ENCODE measurements around the gene NAA15.
"Not testable (repeated sequence)": the region's sequence is repeated elsewhere in the genome, so short reads cannot be mapped to it uniquely, and the experiment has no call there.

The NAA15 gene

DNA sequence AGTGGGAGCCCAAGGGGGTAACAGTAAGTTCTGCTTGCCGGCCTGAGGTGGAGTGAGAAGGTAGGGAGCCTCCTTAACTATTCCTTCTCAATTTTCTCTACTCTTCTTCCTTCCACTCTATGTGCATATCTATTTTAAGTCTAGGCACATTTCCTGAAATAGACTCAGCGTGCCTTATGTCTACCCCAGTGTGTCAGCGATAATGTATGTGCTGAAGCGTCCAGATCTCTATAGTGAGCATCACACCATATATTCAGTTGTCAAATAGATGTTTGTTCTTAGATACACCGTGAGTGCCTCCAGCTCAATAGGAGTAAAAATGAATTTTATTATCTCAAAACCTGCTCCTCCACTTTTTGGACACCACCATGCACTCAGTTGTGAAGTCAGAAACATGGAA is 101.1 kb downstream of the NAA15 start:
- Histone ChIP-seq H3K27me3 (ENCODE audit: insufficient read depth, poor library complexity, severe bottlenecking) (no peaks in the 10 kb centered on the region), H3K27ac (replicated peaks) (no peak overlapping the region), H3K4me3 (replicated peaks; ENCODE audit: insufficient read depth, low read length) (no peak overlapping the region)
- DNase-seq (ENCODE audit: low read depth in 1 of 2, low spot score in 1 of 2), result no peak
- TF ChIP-seq POLR2AphosphoS5 (IDR thresholded peaks at IDR 0.05; ENCODE audit: low read depth) (no peak), SPI1 (IDR thresholded peaks at IDR 0.05; ENCODE audit: borderline replicate concordance, low read depth) (no peak), GABPA (IDR thresholded peaks at IDR 0.05; ENCODE audit: low read depth) (no peak)
- TF ChIP-seq, protein P1, sequence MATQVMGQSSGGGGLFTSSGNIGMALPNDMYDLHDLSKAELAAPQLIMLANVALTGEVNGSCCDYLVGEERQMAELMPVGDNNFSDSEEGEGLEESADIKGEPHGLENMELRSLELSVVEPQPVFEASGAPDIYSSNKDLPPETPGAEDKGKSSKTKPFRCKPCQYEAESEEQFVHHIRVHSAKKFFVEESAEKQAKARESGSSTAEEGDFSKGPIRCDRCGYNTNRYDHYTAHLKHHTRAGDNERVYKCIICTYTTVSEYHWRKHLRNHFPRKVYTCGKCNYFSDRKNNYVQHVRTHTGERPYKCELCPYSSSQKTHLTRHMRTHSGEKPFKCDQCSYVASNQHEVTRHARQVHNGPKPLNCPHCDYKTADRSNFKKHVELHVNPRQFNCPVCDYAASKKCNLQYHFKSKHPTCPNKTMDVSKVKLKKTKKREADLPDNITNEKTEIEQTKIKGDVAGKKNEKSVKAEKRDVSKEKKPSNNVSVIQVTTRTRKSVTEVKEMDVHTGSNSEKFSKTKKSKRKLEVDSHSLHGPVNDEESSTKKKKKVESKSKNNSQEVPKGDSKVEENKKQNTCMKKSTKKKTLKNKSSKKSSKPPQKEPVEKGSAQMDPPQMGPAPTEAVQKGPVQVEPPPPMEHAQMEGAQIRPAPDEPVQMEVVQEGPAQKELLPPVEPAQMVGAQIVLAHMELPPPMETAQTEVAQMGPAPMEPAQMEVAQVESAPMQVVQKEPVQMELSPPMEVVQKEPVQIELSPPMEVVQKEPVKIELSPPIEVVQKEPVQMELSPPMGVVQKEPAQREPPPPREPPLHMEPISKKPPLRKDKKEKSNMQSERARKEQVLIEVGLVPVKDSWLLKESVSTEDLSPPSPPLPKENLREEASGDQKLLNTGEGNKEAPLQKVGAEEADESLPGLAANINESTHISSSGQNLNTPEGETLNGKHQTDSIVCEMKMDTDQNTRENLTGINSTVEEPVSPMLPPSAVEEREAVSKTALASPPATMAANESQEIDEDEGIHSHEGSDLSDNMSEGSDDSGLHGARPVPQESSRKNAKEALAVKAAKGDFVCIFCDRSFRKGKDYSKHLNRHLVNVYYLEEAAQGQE (IDR thresholded peaks at IDR 0.05; ENCODE audit: insufficient replicate concordance, low read depth), result no peak
- TF ChIP-seq, protein P2, sequence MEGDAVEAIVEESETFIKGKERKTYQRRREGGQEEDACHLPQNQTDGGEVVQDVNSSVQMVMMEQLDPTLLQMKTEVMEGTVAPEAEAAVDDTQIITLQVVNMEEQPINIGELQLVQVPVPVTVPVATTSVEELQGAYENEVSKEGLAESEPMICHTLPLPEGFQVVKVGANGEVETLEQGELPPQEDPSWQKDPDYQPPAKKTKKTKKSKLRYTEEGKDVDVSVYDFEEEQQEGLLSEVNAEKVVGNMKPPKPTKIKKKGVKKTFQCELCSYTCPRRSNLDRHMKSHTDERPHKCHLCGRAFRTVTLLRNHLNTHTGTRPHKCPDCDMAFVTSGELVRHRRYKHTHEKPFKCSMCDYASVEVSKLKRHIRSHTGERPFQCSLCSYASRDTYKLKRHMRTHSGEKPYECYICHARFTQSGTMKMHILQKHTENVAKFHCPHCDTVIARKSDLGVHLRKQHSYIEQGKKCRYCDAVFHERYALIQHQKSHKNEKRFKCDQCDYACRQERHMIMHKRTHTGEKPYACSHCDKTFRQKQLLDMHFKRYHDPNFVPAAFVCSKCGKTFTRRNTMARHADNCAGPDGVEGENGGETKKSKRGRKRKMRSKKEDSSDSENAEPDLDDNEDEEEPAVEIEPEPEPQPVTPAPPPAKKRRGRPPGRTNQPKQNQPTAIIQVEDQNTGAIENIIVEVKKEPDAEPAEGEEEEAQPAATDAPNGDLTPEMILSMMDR (IDR thresholded peaks at IDR 0.05; ENCODE audit: insufficient read depth, low read length), result no peak

DNA sequence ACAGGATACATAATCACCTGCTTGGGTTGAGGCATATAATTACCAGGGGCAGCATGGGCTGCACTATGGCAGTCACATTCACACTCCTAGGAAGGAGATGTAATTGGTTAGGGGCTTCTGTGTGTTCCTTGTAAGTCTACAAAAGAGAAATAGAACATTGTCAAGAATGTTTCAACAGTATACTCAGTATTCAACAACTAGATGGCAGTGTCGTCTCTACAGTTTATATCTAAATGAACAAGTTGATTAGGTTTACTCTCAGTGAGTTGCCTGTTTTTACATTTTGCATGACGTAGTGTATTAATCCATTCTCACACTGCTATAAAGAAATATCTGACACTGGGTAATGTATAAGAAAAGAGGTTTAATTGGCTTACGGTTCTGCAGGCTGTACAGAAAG is 102.2 kb downstream of the NAA15 start:
- no peak for DNase-seq (ENCODE audit: low read depth in 1 of 2, low spot score in 1 of 2)
- Histone ChIP-seq H3K4me3 (replicated peaks; ENCODE audit: insufficient read depth, low read length) (no peak overlapping the region), H3K27me3 (ENCODE audit: insufficient read depth, poor library complexity, severe bottlenecking) (no peaks in the 10 kb centered on the region), H3K27ac (replicated peaks) (no peak overlapping the region)
- TF ChIP-seq, protein P2 (IDR thresholded peaks at IDR 0.05; ENCODE audit: insufficient read depth, low read length), result no peak
- TF ChIP-seq GABPA (IDR thresholded peaks at IDR 0.05; ENCODE audit: low read depth) (no peak), POLR2AphosphoS5 (IDR thresholded peaks at IDR 0.05; ENCODE audit: low read depth) (no peak), SPI1 (IDR thresholded peaks at IDR 0.05; ENCODE audit: borderline replicate concordance, low read depth) (no peak)
- TF ChIP-seq, protein P1 (IDR thresholded peaks at IDR 0.05; ENCODE audit: insufficient replicate concordance, low read depth), result no peak

DNA sequence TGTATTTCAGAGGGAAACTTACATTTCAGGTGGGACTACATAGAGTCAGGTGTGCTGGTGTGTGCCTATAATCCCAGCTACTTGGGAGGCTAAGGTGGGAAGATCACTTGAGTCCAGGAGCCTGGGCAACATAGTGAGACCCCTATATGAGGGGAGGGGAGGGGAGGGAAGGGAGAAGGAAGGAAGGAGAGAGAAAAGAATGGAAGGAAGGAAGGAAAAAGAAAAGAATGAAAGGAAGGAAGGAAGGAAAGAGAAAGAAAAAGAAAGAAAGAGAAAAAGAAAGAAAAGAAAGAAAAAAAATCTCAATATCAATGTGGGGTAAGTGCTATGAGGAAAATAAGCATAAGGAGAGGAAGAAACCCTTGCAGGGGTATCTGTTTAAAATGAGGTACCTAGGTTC is 109.0 kb downstream of the NAA15 start:
- no peak for TF ChIP-seq GABPA (IDR thresholded peaks at IDR 0.05; ENCODE audit: low read depth)
- no peak for TF ChIP-seq SPI1 (IDR thresholded peaks at IDR 0.05; ENCODE audit: borderline replicate concordance, low read depth)
- TF ChIP-seq, protein P1 (IDR thresholded peaks at IDR 0.05; ENCODE audit: insufficient replicate concordance, low read depth), result no peak
- TF ChIP-seq, protein P2 (IDR thresholded peaks at IDR 0.05; ENCODE audit: insufficient read depth, low read length), result no peak
- TF ChIP-seq POLR2AphosphoS5 (IDR thresholded peaks at IDR 0.05; ENCODE audit: low read depth), result no peak
- no peak overlapping the region for H3K27ac ChIP-seq (replicated peaks)
- no peaks in the 10 kb centered on the region for H3K27me3 ChIP-seq (ENCODE audit: insufficient read depth, poor library complexity, severe bottlenecking)
- no peak overlapping the region for H3K4me3 ChIP-seq (replicated peaks; ENCODE audit: insufficient read depth, low read length)
- no peak for DNase-seq (ENCODE audit: low read depth in 1 of 2, low spot score in 1 of 2)

DNA sequence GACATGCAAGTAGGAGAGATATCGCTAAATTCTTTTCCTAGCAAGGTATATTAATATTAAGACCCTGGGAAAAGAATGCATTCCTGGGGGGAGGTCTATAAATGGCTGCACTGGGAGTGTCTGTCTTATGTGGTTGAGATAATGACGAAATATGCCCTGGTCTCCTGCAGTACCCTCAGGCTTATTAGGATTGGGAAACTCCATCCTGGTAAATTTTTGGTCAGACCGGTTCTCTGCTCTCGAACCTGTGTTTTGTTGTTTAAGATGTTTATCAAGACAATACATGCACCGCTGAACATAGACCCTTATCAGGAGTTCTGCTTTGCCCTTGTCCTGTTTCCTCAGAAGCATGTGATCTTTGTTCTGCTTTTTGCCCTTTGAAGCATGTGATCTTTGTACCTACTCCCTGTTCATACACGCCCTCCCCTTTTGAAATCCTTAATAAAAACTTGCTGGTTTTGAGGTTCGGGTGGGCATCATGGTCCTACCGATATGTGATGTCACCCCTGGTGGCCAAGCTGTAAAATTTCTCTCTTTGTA is 113.4 kb downstream of the NAA15 start:
- peak; percentile 36 to 69 for DNase-seq (ENCODE audit: low read depth in 1 of 2, low spot score in 1 of 2)
- not testable (repeated sequence) for H3K4me3 ChIP-seq (replicated peaks; ENCODE audit: insufficient read depth, low read length)

More for the DNA sequence above, 113.4 kb downstream of the NAA15 start:
- not testable (repeated sequence) for H3K27me3 ChIP-seq (ENCODE audit: insufficient read depth, poor library complexity, severe bottlenecking)
- H3K27ac ChIP-seq (replicated peaks), result peak overlapping the region; percentile 28; the same call in 1 of the 2 replicates

Data from HL-60 (cell line).